Right cardiac atrium (tissue), 5 donors: ENCODE measurements around the gene CRB3. TPM values are rescaled to one million over a fixed set of nuclear protein-coding genes. Genes with fewer than 3 reads are reported as not detected.
"Not testable (repeated sequence)": the region's sequence is repeated elsewhere in the genome, so short reads cannot be mapped to it uniquely, and the experiment has no call there.

ENCODE experiments used
- ATAC-seq, 2 donors: fragments of 200-7000 bp; cut with Tn5 transposase; one replicate each; pipeline versions ENCODE4 v1.8.0 to v1.9.1; 2020; ENCODE audit warnings: moderate library complexity in 2 of 2, mild to moderate bottlenecking in 1 of 2
- DNase-seq, 3 donors: peaks; one replicate each; pipeline ENCODE4 v3.0.0-alpha.2; 2020
- H3K27ac ChIP-seq: one replicate; pipeline ENCODE4 v1.5.1; 2013; ENCODE audit warnings: mild to moderate bottlenecking, low read length, control low read depth, moderate library complexity
- H3K27me3 ChIP-seq: one replicate; pipeline ENCODE4 v1.6.1; 2013; ENCODE audit not compliant: control insufficient read depth, insufficient read depth
- H3K4me1 ChIP-seq: one replicate; pipeline ENCODE4 v1.6.1; 2013; ENCODE audit warnings: low read length; ENCODE audit not compliant: control insufficient read depth, insufficient read depth
- H3K4me3 ChIP-seq: one replicate; pipeline ENCODE4 v1.5.1; 2013; ENCODE audit warnings: low read length, control low read depth
- H3K9me3 ChIP-seq: one replicate; pipeline ENCODE4 v1.6.1; 2013; ENCODE audit warnings: low read length; ENCODE audit not compliant: control insufficient read depth
- WGBS: extraction: QIAGEN DNeasy Blood & Tissue Kit; methylation state at CpG from one replicate; pipeline ENCODE4 v1.1.7; 2013; 5-methylcytosine and 5-hydroxymethylcytosine counted together
- intact Hi-C, 4 donors: fragments of 100-400 bp; cut with DNase I; formaldehyde crosslinking; loops; one replicate each; pipeline versions ENCODE4 v1.11.0 to v1.14.0; 2022 to 2023
- polyA plus RNA-seq: library from polyadenylated mRNA; stranded (reverse); fragments of 200-250 nt; gene quantifications from one replicate; pipeline ENCODE4 v1.2.3, GENCODE V29; 2013
- total RNA-seq, 4 donors: library from RNA; stranded (reverse); fragmentation: NEBNext Ultra II Directional; extraction: Animal tissue kit (Norgen Biotek cat#: 25700); gene quantifications; one replicate each; pipeline ENCODE4 v1.2.1, GENCODE V29; 2021
- donor health status: healthy with polysubstance abuse.
- donor health status: DM: no; HTN: yes; CAD: no.
- donor health status: DM: no; HTN: no; CAD: no.
- donor health status: DM: no; HTN: yes; CAD: no; lungs with severe emphysema.
- donor health status: DM: yes; HTN: yes; CAD: no.

Gene CRB3
- total and polyA plus RNA-seq, 5 donors: 0.11 TPM; not detected in 4

DNA sequence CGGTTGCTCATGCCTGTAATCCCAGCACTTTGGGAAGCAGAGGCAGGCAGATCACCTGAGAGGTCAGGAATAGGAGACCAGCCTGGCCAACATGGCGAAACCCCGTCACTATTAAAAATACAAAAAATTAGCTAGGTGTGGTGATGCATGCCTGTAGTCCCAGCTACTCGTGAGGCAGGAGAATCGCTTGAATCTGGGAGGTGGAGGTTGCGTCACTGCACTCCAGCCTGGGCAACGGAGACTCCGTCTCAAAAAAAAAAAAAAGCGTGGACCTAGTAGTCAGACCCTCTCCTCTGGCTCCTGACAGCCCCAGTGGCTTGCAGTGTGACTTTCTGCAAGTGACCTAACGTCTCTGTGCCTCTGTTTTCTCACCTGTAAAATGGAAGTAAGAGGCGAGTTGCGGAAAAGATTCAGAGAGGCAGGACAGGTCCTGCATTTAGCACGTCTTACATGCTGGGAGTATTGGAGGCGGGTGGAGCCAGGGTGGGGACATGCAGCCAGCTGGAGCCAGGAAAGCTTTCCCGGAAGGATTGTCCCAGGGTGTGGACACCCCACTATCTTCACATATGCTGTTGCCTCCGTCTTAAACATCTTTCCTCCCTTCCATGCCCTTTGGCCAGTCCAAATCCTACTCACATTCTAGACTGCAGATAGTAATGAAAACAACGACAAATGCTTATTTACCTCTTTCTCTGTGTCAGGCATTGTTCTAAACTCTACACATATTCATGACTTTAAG is 35.1 kb downstream of the CRB3 start:
- Histone ChIP-seq H3K27ac (no peak overlapping the region), H3K4me1 (no peaks in the 10 kb centered on the region), H3K9me3 (no peaks in the 10 kb centered on the region), H3K27me3 (no peaks in the 10 kb centered on the region), H3K4me3 (no peak overlapping the region)
- intact Hi-C loops: no loop called here
- WGBS: 69% methylated on average over 17 of the region's 17 CpGs
- DNase-seq (peak in 1 of 3 donors; percentile 20), ATAC-seq (no peak)

GRCh38 chr19:6500837-6501739 is 37.0 kb downstream of the CRB3 start:
- H3K9me3 ChIP-seq: no peaks in the 10 kb centered on the region
- DNase-seq: peak in 1 of 3 donors; percentile 21
- no peaks in the 10 kb centered on the region for H3K4me1 ChIP-seq
- peak overlapping the region; percentile 42 for H3K4me3 ChIP-seq
- no peaks in the 10 kb centered on the region for H3K27me3 ChIP-seq
- 57% methylated on average over 24 of the region's 24 CpGs for WGBS
- intact Hi-C loops: no loop called here
- ATAC-seq: no peak
- no peak overlapping the region for H3K27ac ChIP-seq

DNA sequence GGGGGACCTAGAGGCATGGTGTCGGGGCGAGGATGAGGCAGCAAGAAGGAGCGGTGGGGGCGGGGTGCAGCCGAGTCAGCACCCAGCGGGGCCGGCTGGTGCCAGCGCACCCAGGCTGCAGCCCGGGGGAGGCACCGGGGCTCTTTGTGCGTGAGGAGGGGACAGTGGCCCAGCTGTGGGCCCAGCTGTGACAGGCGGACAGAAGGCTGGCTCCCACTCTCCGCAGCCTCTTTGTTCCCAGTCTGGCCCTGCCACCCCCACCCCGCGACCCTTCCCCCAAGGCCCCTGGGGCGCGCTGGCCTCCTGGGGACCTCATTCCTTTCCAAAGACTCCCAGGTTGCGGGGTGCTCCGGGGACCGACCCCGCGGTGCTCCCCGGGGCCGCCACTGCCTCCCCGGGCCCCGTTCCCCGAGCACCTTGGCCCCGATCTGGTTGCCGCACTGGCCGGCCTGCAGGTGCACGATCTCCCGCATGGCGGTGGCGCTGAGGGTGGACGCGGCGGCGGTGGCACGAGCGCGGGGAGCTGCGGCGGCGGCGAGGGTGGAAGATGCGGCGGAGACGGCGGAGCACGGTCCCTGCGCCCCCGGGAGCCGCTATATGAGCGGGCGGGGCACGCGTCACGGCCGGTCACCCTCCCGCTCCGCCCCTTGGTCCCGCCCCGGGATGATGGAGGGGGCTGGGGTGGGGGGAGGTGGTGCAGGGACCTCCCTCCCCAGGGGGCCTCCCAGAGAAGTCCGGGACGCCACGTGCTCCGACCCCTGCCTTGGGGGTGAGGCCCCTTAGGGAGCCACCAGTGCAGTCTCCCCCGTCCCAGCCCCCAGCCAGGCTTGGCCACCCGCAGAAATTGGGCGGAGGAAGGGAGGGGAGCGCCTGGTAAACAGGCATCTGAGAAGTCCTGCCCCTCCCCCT is 37.9 kb downstream of the CRB3 start, which contains the start of gene TUBB4A:
TUBB4A (minus strand) TSS at position 570 of the 909 bp plus-strand sequence; CDS start at position 473, 97 bp downstream.
- Histone ChIP-seq H3K4me3 (peak within 1 kb of the TSS; percentile 42), H3K9me3 (no peaks in the 10 kb centered on the region), H3K4me1 (no peaks in the 10 kb centered on the region), H3K27me3 (no peaks in the 10 kb centered on the region), H3K27ac (no peak within 1 kb of the TSS)
- DNase-seq: peak in 1 of 3 donors; percentile 63
- 1% methylated on average over 71 of the region's 71 CpGs for WGBS
- intact Hi-C loops: no loop called here
- ATAC-seq: peak; percentile 60 to 65

GRCh38 chr19:6503407-6504201 is 39.5 kb downstream of the CRB3 start:
- 73% methylated on average over 9 of the region's 9 CpGs for WGBS
- H3K27me3 ChIP-seq: no peaks in the 10 kb centered on the region

GRCh38 chr19:6508028-6508771 is 44.1 kb downstream of the CRB3 start:
- 85% methylated on average over 9 of the region's 9 CpGs for WGBS
- H3K27ac ChIP-seq, H3K27me3 ChIP-seq, intact Hi-C loops, H3K4me3 ChIP-seq, H3K4me1 ChIP-seq, ATAC-seq, H3K9me3 ChIP-seq: not testable (repeated sequence)
- DNase-seq: peak in 1 of 3 donors; percentile 9

More at GRCh38 chr19:6503407-6504201, 39.5 kb downstream of the CRB3 start:
- no peak overlapping the region for H3K4me3 ChIP-seq
- H3K27ac ChIP-seq: no peak overlapping the region
- no peaks in the 10 kb centered on the region for H3K4me1 ChIP-seq
- ATAC-seq (peak in 1 of 2 donors; percentile 20), DNase-seq (peak in 1 of 3 donors; percentile 70)
- no peaks in the 10 kb centered on the region for H3K9me3 ChIP-seq
- intact Hi-C loops: no loop called here

- H3K27me3 ChIP-seq: no peaks in the 10 kb centered on the region
- H3K27ac ChIP-seq: no peak overlapping the region
- 58% methylated on average over 20 of the region's 20 CpGs for WGBS
- no peaks in the 10 kb centered on the region for H3K4me1 ChIP-seq
- no peak overlapping the region for H3K4me3 ChIP-seq
- intact Hi-C loops: no loop called here
- H3K9me3 ChIP-seq: no peaks in the 10 kb centered on the region
- DNase-seq (peak in 1 of 3 donors; percentile 46), ATAC-seq (peak; percentile 42 to 79)
These were observed 45.3 kb downstream of the CRB3 start for GRCh38 chr19:6509118-6509971.

DNA sequence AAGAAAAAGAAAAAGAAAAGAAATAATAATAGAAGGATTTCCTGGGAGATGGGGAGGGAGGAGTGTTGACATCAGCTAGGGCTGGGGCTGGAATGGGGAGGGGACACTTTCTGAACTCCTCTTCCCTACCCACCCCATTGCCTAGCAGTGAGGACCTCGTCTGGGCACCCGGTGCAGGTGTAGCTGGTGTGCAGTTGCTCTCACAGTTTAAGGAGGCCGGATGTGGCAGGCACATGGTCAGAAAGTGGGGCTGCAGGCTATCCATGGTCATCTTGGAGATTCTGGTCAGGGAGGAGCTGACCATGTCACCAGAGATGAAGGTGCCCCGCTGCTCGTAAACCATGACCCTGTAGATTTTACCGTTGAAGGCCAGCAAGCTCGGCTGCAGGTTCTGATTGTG is 46.5 kb downstream of the CRB3 start:
- ATAC-seq (no peak), DNase-seq (peak in 1 of 3 donors; percentile 7)
- no peaks in the 10 kb centered on the region for H3K4me1 ChIP-seq
- intact Hi-C loops: no loop called here
- H3K9me3 ChIP-seq: no peaks in the 10 kb centered on the region
- no peak overlapping the region for H3K27ac ChIP-seq
- H3K27me3 ChIP-seq: no peaks in the 10 kb centered on the region
- WGBS: 89% methylated on average over 7 of the region's 7 CpGs
- no peak overlapping the region for H3K4me3 ChIP-seq

- intact Hi-C loops: no loop called here
- Histone ChIP-seq H3K9me3 (no peaks in the 10 kb centered on the region), H3K4me3 (no peak overlapping the region), H3K27me3 (no peaks in the 10 kb centered on the region), H3K27ac (no peak overlapping the region), H3K4me1 (no peaks in the 10 kb centered on the region)
- DNase-seq: peak in 1 of 3 donors; percentile 15
- 55% methylated on average over 9 of the region's 9 CpGs for WGBS
- no peak for ATAC-seq
These were observed 50.0 kb downstream of the CRB3 start for GRCh38 chr19:6514089-6514488.
